ENCODE results near the gene KRTAP5-10. TPM values are rescaled to one million over a fixed set of nuclear protein-coding genes. Genes with fewer than 3 reads are reported as not detected.

Gene KRTAP5-10
- total and polyA plus RNA-seq, 7 experiments from 2014 or later, result not detected

Other genes with a start within 250 kb of the KRTAP5-10 start
- gene DHCR7, start 117.2 kb upstream of the KRTAP5-10 start, total RNA-seq, result 10 to 100 TPM; 14.7 to 46.1 (median 19.6) TPM
- 10 to 100 TPM; 22.2 to 25.6 TPM for gene DHCR7, start 117.2 kb upstream of the KRTAP5-10 start, polyA plus RNA-seq
- gene NADSYN1, start 112.4 kb upstream of the KRTAP5-10 start, total RNA-seq, result 100 to 1,000 TPM; 119 to 235 (median 163) TPM
- gene NADSYN1, start 112.4 kb upstream of the KRTAP5-10 start, polyA plus RNA-seq, result 10 to 100 TPM; 28.6 to 28.9 TPM
- gene KRTAP5-7, start 38.3 kb upstream of the KRTAP5-10 start, total RNA-seq, result under 1 TPM in 2 of 5 experiments, not detected in 3; 0.21 to 0.37 TPM
- gene KRTAP5-7, start 38.3 kb upstream of the KRTAP5-10 start, polyA plus RNA-seq, result not detected
- not detected for gene KRTAP5-8, start 27.5 kb upstream of the KRTAP5-10 start, total RNA-seq
- not detected for gene KRTAP5-8, start 27.5 kb upstream of the KRTAP5-10 start, polyA plus RNA-seq
- gene KRTAP5-9, start 17.1 kb upstream of the KRTAP5-10 start, total RNA-seq, result under 1 TPM in 1 of 5 experiments, not detected in 4; 0.43 TPM
- gene KRTAP5-9, start 17.1 kb upstream of the KRTAP5-10 start, polyA plus RNA-seq, result not detected
- gene KRTAP5-11, start 17.3 kb downstream of the KRTAP5-10 start, total RNA-seq, result not detected
- not detected for gene KRTAP5-11, start 17.3 kb downstream of the KRTAP5-10 start, polyA plus RNA-seq

Measured in naive thymus-derived CD4-positive, alpha-beta T cell (primary cell).